NCI-H2196 treated with DMSO at 0.1 percent for 48 hours (cell line): ENCODE data around the gene SLC5A3.

Experiments used
- DNase-seq: peaks from one replicate; lab custom pipeline; 2025; ENCODE audit not compliant: unreplicated experiment; lab: John Stamatoyannopoulos, UW

Gene SLC5A3

GRCh38 chr21:34073032-34073748 lies at the start of gene SLC5A3, which contains the start of gene MRPS6:
SLC5A3 (plus strand) TSS chr21:34073578; CDS start chr21:34095199, 21,621 bp downstream.
MRPS6 (plus strand) TSS chr21:34073578; CDS start chr21:34073701, 123 bp downstream.
- peak; percentile 78 for DNase-seq

- no peak for DNase-seq
These were observed 49.5 kb upstream of the SLC5A3 start for GRCh38 chr21:34023691-34024373.

DNA sequence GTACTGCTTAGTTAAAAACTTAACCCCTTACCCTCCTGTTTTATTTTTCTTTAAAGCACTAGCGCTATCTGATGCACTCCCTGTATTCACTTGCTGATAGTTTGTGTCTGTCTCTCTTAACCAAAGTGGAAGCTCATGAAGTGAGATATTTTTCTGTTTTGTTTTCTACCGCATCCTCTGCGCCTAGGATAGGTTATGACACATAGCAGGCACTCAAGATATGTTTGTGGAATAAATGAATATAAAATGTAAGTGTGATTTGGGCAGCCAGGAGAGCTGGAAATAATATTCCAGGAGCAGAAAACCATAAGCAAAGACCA lies 49.0 kb upstream of the SLC5A3 start:
- DNase-seq = no peak

DNA sequence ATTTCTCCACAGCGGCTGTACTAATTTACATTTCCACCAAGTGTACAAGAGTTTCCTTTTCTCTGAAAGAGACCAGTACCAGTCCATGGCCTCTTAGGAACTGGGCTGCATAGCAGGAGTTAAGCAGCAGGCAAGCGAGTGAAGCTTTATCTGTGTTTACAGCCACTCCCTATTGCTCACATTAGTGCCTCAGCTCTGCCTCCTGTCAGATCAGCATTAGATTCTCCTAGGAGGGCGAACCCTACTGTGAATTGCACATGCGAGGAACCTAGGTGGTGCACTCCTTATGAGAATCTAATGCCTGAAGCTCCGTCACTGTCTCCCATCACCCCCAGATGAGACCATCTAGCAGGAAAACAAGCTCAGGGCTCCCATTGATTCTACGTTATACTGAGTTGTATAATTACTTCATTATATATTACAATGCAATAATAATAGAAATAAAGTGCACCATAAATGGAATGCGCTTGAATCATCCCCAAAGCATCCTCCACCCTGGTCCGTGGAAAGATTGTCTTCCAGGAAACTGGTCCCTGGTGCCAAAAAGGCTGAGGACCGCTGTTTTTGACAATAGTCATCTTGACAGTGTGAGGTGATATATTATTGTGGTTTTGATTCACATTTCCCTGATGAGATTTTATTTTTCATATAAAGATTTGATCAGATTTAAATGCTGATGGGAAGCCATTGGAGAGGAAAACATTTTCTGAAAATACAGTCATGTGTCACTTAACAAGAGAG lies 45.5 kb upstream of the SLC5A3 start:
- DNase-seq = no peak

GRCh38 chr21:34029743-34030528 lies 43.4 kb upstream of the SLC5A3 start:
- DNase-seq = no peak

DNA sequence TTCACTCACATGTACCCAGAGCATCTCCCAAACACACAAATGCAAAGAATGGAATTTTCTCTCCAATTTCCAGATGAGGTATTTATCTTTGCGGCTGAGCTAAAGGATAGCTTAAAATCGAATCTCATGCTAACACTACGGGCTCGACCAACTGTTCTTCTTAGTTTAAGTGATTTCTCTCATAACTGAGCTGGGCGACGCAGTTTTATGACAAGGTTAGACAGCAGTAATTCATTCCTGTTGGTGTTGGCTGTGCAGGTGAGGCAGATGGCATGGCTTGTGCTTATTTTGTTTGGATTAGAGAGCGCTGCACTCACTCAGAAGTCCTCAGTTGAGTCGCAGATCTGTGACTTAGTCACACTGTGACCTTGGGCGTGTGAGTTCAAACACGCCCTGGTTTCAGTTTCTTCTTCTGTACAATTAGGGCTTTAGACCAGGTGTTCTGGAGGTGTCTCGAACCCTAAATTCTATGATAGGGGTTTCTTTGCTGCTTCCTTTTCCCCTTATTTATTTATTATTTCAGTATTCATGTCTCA lies 41.5 kb upstream of the SLC5A3 start:
- DNase-seq = no peak

- no peak for DNase-seq
These were observed 38.9 kb upstream of the SLC5A3 start for GRCh38 chr21:34034369-34035014.

GRCh38 chr21:34035619-34036354 lies 37.6 kb upstream of the SLC5A3 start:
- DNase-seq = no peak

- no peak for DNase-seq
These were observed 36.2 kb upstream of the SLC5A3 start for GRCh38 chr21:34037009-34037795.

GRCh38 chr21:34039678-34040382 lies 33.5 kb upstream of the SLC5A3 start:
- no peak for DNase-seq

DNA sequence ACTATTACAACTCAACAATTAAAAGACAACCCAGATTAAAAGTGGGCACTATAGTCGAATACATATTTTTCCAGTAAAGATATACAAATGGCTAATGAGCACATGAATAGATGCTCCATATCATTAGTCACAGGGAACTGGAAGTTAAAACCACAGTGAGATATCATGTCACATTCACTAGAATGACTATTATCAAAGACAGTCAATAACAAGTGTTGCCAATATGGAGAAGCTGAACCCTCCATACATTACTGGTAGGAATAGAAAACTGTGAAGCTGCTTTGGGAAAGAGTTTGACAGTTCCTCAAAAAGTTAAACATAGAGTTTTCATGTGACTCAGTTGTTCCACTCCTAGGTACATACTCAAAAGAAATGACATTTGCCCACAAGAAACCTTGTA lies 30.6 kb upstream of the SLC5A3 start:
- DNase-seq = no peak

GRCh38 chr21:34043333-34043732 lies 30.0 kb upstream of the SLC5A3 start:
- DNase-seq = no peak

GRCh38 chr21:34046917-34047316 lies 26.5 kb upstream of the SLC5A3 start:
- no peak for DNase-seq

- no peak for DNase-seq
These were observed 25.5 kb upstream of the SLC5A3 start for GRCh38 chr21:34047835-34048234.

DNA sequence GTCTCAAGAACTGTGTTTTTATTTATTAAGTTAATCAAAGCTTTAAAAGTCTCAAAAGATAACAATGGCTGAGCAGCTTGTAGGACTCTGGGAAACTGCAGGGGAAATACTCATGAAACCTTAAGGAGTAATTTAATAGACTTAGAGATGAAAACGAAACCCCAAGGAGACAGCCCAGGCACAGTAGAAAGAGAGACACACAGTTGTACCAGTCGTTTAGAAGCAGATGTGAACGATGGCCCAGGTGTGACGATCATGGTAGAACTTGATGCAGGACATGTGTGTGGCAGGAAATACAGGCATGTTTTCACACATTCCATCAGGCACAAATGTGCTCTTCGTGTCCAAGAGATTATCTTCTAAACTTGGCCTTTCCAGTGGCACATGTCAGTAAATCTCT lies 21.2 kb upstream of the SLC5A3 start:
- DNase-seq = no peak

DNA sequence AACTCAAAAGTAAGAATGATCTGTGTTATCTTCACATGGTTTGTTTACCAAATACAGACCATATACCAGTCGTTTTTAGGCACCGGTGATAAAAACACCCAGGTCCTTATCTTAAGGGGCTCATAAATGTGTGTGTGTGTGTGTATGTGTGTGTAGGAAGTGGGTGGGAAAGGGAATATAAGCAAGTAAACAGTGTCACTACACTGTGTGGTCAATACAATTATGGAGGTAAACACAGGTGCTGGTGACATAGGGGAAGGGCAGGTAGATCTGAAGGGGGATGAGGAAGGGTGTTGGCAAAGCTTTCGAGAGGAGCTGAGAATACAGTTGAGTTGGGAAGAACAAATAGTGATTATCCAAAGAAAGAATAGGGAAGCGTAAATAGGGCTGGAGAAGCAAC lies 19.1 kb upstream of the SLC5A3 start:
- DNase-seq = no peak

- DNase-seq = no peak
These were observed 17.8 kb upstream of the SLC5A3 start for GRCh38 chr21:34055615-34056014.

- no peak for DNase-seq
These were observed 11.4 kb upstream of the SLC5A3 start for GRCh38 chr21:34061983-34062382.
